Karpas-422 (cell line): ENCODE measurements around the gene ENTHD1. TPM values are rescaled to one million over a fixed set of nuclear protein-coding genes. Genes with fewer than 3 reads are reported as not detected.

Source experiments
- DNase-seq: peaks from one replicate; pipeline ENCODE4 v3.0.0-alpha.2; 2015
- H2AFZ ChIP-seq: fragments of 200-600 bp; sonication (generic); 2 replicates; pipeline ENCODE4 v1.6.1; 2014; ENCODE audit warnings: antibody characterized with exemption, low read length, mixed read lengths
- H3K27ac ChIP-seq: fragments of 200-600 bp; sonication (generic); 2 replicates; pipeline ENCODE4 v1.5.1; 2014; ENCODE audit warnings: mild to moderate bottlenecking, low read length, moderate library complexity
- H3K27me3 ChIP-seq: fragments of 200-600 bp; sonication (generic); 2 replicates; pipeline ENCODE4 v1.6.1; 2014; ENCODE audit warnings: low read length, mixed read lengths
- H3K36me3 ChIP-seq: fragments of 200-600 bp; sonication (generic); 2 replicates; pipeline ENCODE4 v1.6.1; 2014; ENCODE audit warnings: low read length, mixed read lengths; ENCODE audit not compliant: insufficient read depth
- H3K4me1 ChIP-seq: fragments of 200-600 bp; sonication (generic); 2 replicates; pipeline ENCODE4 v1.6.1; 2014; ENCODE audit warnings: mild to moderate bottlenecking, low read length, mixed read lengths
- H3K4me2 ChIP-seq: fragments of 200-600 bp; sonication (generic); 2 replicates; pipeline ENCODE4 v1.6.1; 2014; ENCODE audit warnings: low read length, low read depth, mild to moderate bottlenecking; ENCODE audit not compliant: poor library complexity, severe bottlenecking
- H3K4me3 ChIP-seq: fragments of 200-600 bp; sonication (generic); 2 replicates; pipeline ENCODE4 v1.5.1; 2014; ENCODE audit warnings: mild to moderate bottlenecking, antibody characterized with exemption, low read length, mixed read lengths
- H3K79me2 ChIP-seq: fragments of 200-600 bp; sonication (generic); 2 replicates; pipeline ENCODE4 v1.6.1; 2014; ENCODE audit warnings: mild to moderate bottlenecking, low read length, mixed read lengths
- H3K9ac ChIP-seq: fragments of 200-600 bp; sonication (generic); 2 replicates; pipeline ENCODE4 v1.6.0; 2014; ENCODE audit warnings: low read length
- H3K9me2 ChIP-seq: fragments of 200-600 bp; sonication (generic), shearing (Covaris generic); replicated peaks from 2 replicates; pipeline ENCODE4 v1.6.0; 2014; ENCODE audit warnings: mild to moderate bottlenecking, low read length, moderate library complexity; ENCODE audit not compliant: insufficient read depth
- H3K9me3 ChIP-seq: fragments of 300-700, 200-600 bp; sonication (generic); 2 replicates; pipeline ENCODE4 v1.6.1; 2014; ENCODE audit warnings: low read length, mixed read lengths
- H4K20me1 ChIP-seq: fragments of 200-600 bp; sonication (generic); 2 replicates; pipeline ENCODE4 v1.6.1; 2014; ENCODE audit warnings: mild to moderate bottlenecking, antibody characterized with exemption, low read length, low read depth; ENCODE audit not compliant: insufficient read depth
- total RNA-seq: library from RNA; depleted of rRNA; stranded (reverse); fragments of >200 nt; shearing (Covaris generic); gene quantifications from 2 replicates; pipeline ENCODE4 v1.2.3, GENCODE V29; 2014; ENCODE audit warnings: low replicate concordance

ENTHD1 gene
- total RNA-seq, 1 experiment from 2014 or later = not detected

DNA sequence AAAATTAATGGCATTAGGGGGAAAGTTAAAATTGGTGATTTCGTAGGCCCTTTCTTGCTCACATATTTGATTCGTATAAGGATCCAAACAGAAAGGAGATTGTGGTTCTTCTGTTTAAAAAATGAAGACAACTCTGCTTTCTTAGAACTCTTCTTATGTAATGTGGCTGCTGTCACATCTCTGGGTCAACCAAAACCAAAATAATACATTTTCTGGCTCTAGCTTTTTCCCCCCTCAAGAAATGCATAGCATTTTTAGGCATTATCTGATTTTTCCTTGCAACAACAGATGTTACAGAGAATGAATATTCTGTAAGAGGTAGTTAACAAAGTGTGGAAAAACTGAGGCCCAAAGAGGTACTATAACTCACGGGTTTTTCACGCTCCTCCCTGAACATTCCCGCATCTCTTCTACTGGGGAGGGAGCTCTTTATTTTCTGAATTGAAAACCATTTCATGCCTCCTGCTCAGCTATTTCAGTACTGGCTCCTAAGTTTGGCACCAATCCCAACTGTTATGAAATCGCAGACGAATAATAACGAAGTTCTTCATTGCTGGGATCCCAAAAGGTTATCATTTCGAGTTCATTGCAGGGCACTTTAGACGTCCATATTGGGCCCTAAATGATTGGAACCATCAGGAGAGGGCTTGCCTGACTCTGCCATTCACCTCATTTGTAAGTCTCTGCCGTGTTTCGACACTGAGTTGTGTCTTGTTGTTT is 24.4 kb upstream of the ENTHD1 start:
- no peak overlapping the region for H3K9ac ChIP-seq
- H3K9me3 ChIP-seq = no peaks in the 10 kb centered on the region
- no peak for DNase-seq
- H3K27ac ChIP-seq = no peak overlapping the region
- no peaks in the 10 kb centered on the region for H3K79me2 ChIP-seq
- H4K20me1 ChIP-seq = no peaks in the 10 kb centered on the region
- no peak overlapping the region for H3K4me2 ChIP-seq
- H3K4me1 ChIP-seq = peaks cover 9% of the 10 kb centered on the region
- no peaks in the 10 kb centered on the region for H3K27me3 ChIP-seq
- no peak overlapping the region for H3K4me3 ChIP-seq
- H3K9me2 ChIP-seq = no peaks in the 10 kb centered on the region
- H3K36me3 ChIP-seq = no peaks in the 10 kb centered on the region
- no peak overlapping the region for H2AFZ ChIP-seq

- Histone ChIP-seq H3K79me2 (no peaks in the 10 kb centered on the region), H3K36me3 (no peaks in the 10 kb centered on the region), H2AFZ (no peak overlapping the region), H3K4me2 (no peak overlapping the region), H3K9me2 (no peaks in the 10 kb centered on the region), H3K9me3 (no peaks in the 10 kb centered on the region), H3K27ac (no peak overlapping the region), H3K27me3 (no peaks in the 10 kb centered on the region), H3K9ac (no peak overlapping the region), H4K20me1 (no peaks in the 10 kb centered on the region), H3K4me3 (no peak overlapping the region), H3K4me1 (peaks cover 9% of the 10 kb centered on the region)
- DNase-seq = no peak
Observed at GRCh38 chr22:39917197-39917643, 23.7 kb upstream of the ENTHD1 start.

DNA sequence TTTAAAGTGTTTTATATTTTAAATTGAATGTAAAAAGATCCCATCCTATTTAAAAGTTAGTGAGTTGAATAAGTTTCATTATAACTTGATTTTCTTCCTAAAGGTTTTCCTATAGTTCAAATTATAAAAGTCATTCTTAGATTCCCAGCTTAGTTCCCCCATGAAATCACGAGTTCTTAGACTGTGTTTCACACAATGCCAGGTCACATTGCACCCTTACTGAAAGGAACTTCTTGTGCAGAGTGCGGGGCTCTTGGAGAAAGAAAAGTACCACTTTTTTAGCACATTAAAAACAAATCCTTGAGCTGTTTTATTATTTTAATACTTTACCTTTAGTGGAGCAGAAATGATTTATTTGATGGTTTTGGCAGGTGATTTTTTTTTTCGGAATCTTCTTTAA is 22.9 kb upstream of the ENTHD1 start:
- DNase-seq = no peak
- Histone ChIP-seq H3K4me1 (peaks cover 9% of the 10 kb centered on the region), H4K20me1 (no peaks in the 10 kb centered on the region), H3K27me3 (no peaks in the 10 kb centered on the region), H3K4me3 (no peak overlapping the region), H3K9me3 (no peaks in the 10 kb centered on the region), H2AFZ (no peak overlapping the region), H3K27ac (no peak overlapping the region), H3K4me2 (no peak overlapping the region), H3K9ac (no peak overlapping the region), H3K36me3 (no peaks in the 10 kb centered on the region), H3K79me2 (no peaks in the 10 kb centered on the region), H3K9me2 (no peaks in the 10 kb centered on the region)

DNA sequence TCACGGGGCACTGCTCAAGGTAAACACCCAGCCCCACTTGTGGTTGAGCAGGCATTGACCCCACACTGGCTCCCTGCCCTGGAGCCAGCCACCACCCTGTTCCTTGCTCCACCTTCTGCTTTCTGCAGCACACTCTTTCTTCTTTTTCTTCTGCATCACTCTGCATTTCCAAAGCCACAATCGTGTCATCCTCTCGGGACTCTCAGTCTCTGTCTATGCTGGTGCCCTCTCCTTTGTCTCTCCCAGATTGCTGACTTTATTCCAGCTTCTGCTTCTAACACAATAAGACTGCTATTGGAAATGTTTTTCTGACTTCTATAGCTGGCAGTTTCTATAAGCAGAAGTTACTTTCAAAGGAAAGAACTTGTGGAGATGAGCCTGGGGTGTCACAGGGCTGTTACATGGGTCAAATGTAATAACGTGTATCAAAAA is 21.8 kb upstream of the ENTHD1 start:
- no peaks in the 10 kb centered on the region for H3K27me3 ChIP-seq
- H3K4me2 ChIP-seq = no peak overlapping the region
- no peak overlapping the region for H3K9ac ChIP-seq
- H2AFZ ChIP-seq = no peak overlapping the region
- H3K9me3 ChIP-seq = no peaks in the 10 kb centered on the region
- H3K79me2 ChIP-seq = no peaks in the 10 kb centered on the region
- no peak overlapping the region for H3K4me3 ChIP-seq
- no peaks in the 10 kb centered on the region for H3K9me2 ChIP-seq
- no peaks in the 10 kb centered on the region for H4K20me1 ChIP-seq
- no peak overlapping the region for H3K27ac ChIP-seq
- peaks cover under 1% of the 10 kb centered on the region; the same call in 1 of the 2 replicates for H3K4me1 ChIP-seq
- H3K36me3 ChIP-seq = no peaks in the 10 kb centered on the region
- no peak for DNase-seq

DNA sequence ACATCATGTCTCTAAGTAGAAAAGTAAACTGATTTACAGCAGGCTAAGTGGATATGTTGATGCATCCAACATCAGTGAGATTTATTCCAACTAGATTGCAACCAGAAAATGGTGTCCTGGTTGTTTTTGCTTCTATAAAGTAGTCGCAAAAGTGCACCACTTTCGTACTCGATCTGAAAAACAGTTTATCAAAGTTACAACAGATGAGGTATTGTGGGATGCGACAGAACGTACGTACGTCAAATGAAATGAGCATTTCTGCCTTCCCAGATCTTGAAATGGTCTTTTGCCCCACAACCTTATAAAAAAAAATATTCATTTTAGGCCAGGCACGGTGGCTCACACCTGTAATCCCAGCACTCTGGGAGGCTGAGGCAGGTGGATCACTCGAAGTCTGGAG is 21.0 kb upstream of the ENTHD1 start:
- Histone ChIP-seq H3K9me2 (no peaks in the 10 kb centered on the region), H4K20me1 (no peaks in the 10 kb centered on the region), H3K9me3 (no peaks in the 10 kb centered on the region), H3K36me3 (no peaks in the 10 kb centered on the region), H3K27ac (no peak overlapping the region), H2AFZ (no peak overlapping the region), H3K4me2 (no peak overlapping the region), H3K27me3 (no peaks in the 10 kb centered on the region), H3K4me3 (no peak overlapping the region), H3K9ac (no peak overlapping the region), H3K79me2 (no peaks in the 10 kb centered on the region), H3K4me1 (no peaks in the 10 kb centered on the region)
- DNase-seq = no peak

DNA sequence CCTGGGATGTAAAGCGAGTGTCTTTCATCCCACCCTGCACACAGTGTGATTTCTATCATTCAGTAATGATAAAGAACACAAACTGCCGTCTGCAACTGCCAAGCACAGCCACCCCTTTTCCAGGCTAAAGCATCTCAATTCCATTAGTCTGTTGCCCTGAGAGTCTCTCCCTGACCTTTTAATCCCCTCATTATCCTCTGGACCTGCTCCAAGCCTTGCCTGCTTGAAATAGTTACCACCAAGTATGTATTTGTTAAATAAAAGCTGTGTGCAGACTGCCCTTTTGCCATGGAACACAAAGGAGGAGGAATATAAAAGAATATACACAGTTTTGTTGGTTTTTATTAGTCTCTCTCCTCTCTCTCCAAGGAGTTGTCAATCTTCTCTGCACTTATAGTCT is 20.3 kb upstream of the ENTHD1 start:
- Histone ChIP-seq H3K79me2 (no peaks in the 10 kb centered on the region), H3K4me2 (no peak overlapping the region), H2AFZ (no peak overlapping the region), H3K9me2 (no peaks in the 10 kb centered on the region), H3K4me3 (no peak overlapping the region), H3K27me3 (no peaks in the 10 kb centered on the region), H4K20me1 (no peaks in the 10 kb centered on the region), H3K9ac (no peak overlapping the region), H3K36me3 (no peaks in the 10 kb centered on the region), H3K9me3 (no peaks in the 10 kb centered on the region), H3K4me1 (no peaks in the 10 kb centered on the region), H3K27ac (no peak overlapping the region)
- DNase-seq = no peak

- Histone ChIP-seq H3K4me3 (no peak overlapping the region), H3K4me2 (no peak overlapping the region), H3K27me3 (no peaks in the 10 kb centered on the region), H3K9me3 (no peaks in the 10 kb centered on the region), H2AFZ (no peak overlapping the region), H3K79me2 (no peaks in the 10 kb centered on the region), H4K20me1 (no peaks in the 10 kb centered on the region), H3K4me1 (no peaks in the 10 kb centered on the region), H3K9me2 (no peaks in the 10 kb centered on the region), H3K9ac (no peak overlapping the region), H3K27ac (no peak overlapping the region), H3K36me3 (no peaks in the 10 kb centered on the region)
- no peak for DNase-seq
Observed at GRCh38 chr22:39913321-39913720, 19.8 kb upstream of the ENTHD1 start.

DNA sequence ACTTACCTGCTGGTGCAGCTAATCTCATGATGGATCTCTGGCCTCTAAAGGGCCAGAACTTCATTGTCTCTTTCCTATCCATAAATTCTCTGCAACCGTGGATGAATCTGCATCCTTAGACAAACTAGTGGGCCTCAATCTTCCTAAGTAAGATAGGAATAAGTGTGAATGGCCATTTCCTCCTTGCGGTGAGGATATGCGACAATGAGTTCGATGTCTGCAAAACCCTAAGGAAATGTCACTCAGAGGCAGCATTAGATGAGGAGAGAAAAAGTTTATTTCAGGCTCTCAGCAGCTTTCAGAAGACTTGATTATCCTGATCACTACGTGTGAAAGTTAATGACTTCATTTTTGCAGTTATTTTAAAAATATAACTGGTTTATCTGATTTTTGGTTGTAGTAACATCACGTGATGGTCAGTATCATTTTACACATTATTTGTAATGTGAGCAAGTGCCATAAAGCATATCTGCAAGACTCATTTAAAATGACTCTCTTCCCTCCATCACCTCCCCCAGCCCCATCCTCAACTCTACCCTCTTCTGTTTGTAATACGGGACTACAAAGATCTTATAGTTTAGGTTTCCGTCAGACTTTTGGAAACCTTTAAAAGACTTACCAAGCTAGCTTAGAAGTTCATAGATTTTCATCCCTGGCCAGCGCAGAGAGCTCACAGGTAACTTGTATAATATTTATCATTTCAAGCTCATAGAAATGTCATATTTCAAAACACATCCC is 17.5 kb upstream of the ENTHD1 start:
- Histone ChIP-seq H3K4me2 (no peak overlapping the region), H3K27me3 (no peaks in the 10 kb centered on the region), H3K4me3 (no peak overlapping the region), H3K36me3 (no peaks in the 10 kb centered on the region), H4K20me1 (no peaks in the 10 kb centered on the region), H3K9me2 (no peaks in the 10 kb centered on the region), H3K9ac (no peak overlapping the region), H2AFZ (no peak overlapping the region), H3K27ac (no peak overlapping the region), H3K4me1 (no peaks in the 10 kb centered on the region), H3K9me3 (no peaks in the 10 kb centered on the region), H3K79me2 (no peaks in the 10 kb centered on the region)
- DNase-seq = no peak
